Measurements from ENCODE around the gene EYA2. TPM values are rescaled to one million over a fixed set of nuclear protein-coding genes. Genes with fewer than 3 reads are reported as not detected.

EYA2 gene
- total RNA-seq, 1 donor from 2014 or later, result 1.8 TPM

DNA sequence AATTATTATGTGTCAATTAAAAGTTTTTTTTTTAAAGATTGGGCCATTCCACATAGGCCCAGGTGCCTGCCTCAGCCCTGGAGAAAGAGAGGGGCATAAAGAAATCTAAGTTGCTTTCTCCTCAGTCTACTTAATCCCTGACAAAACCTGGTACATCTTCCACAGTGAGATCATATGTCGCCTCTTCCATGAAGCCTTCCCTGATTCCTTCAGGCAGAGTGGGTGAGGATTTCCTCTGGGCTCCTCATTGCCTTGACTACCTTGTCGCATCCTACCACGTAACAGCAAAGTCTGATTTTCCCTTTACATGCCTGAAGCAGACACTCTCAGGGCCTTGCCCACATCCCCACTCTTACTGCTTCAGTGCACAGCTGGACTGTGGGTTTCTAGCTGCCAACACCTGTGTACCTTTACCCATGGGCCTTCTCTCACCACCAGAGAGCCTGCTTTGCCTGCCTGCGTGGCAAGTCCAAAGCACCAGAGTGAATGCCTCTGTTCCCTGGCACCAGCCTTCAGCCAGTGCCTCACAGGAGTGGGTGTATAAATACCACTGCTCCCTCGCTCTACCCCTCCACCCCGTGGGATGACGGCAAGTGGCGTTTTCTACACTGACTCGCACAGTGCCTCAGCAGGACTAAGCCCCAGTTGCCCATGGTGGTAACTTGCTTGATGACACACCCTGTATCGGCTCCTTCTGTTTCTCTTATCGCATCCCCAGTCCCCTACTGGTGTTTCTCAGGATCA, 68.0 kb downstream of the EYA2 start:
- H3K4me2 ChIP-seq, result no peak overlapping the region
- Mint-ChIP-seq H3K4me1 (peaks cover 24% of the 10 kb centered on the region), H3K4me3 (no peak overlapping the region), H3K36me3 (no peaks in the 10 kb centered on the region), H3K27ac (peak overlapping the region; percentile 43), H3K27me3 (ENCODE audit: insufficient read depth, low read depth) (peaks cover 14% of the 10 kb centered on the region), H3K9me3 (no peaks in the 10 kb centered on the region)
- H3K4me3 ChIP-seq, result no peak overlapping the region
- no peaks in the 10 kb centered on the region for H3K36me3 ChIP-seq
- no peaks in the 10 kb centered on the region for H3K27me3 ChIP-seq
- H3K27ac ChIP-seq, result no peak overlapping the region
- H4K20me1 ChIP-seq (ENCODE audit: low read depth), result no peaks in the 10 kb centered on the region
- H3K4me1 ChIP-seq, result peaks cover 8% of the 10 kb centered on the region
- TF ChIP-seq EZH2 (IDR thresholded peaks at IDR 0.05), result no peak
- TF ChIP-seq, protein P1, sequence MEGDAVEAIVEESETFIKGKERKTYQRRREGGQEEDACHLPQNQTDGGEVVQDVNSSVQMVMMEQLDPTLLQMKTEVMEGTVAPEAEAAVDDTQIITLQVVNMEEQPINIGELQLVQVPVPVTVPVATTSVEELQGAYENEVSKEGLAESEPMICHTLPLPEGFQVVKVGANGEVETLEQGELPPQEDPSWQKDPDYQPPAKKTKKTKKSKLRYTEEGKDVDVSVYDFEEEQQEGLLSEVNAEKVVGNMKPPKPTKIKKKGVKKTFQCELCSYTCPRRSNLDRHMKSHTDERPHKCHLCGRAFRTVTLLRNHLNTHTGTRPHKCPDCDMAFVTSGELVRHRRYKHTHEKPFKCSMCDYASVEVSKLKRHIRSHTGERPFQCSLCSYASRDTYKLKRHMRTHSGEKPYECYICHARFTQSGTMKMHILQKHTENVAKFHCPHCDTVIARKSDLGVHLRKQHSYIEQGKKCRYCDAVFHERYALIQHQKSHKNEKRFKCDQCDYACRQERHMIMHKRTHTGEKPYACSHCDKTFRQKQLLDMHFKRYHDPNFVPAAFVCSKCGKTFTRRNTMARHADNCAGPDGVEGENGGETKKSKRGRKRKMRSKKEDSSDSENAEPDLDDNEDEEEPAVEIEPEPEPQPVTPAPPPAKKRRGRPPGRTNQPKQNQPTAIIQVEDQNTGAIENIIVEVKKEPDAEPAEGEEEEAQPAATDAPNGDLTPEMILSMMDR (IDR thresholded peaks at IDR 0.05), result no peak
- TF ChIP-seq EZH2phosphoT487 (IDR thresholded peaks at IDR 0.05), result no peak
- no peak overlapping the region for H2AFZ ChIP-seq (replicated peaks)
- H3K9ac ChIP-seq, result no peak overlapping the region
- no peaks in the 10 kb centered on the region for H3K79me2 ChIP-seq (ENCODE audit: low read depth)
- H3F3A ChIP-seq (ENCODE audit: low read depth), result no peaks in the 10 kb centered on the region
- no peak for DNase-seq (ENCODE audit: low spot score)
- no peaks in the 10 kb centered on the region for H3K9me3 ChIP-seq (ENCODE audit: low read depth)

DNA sequence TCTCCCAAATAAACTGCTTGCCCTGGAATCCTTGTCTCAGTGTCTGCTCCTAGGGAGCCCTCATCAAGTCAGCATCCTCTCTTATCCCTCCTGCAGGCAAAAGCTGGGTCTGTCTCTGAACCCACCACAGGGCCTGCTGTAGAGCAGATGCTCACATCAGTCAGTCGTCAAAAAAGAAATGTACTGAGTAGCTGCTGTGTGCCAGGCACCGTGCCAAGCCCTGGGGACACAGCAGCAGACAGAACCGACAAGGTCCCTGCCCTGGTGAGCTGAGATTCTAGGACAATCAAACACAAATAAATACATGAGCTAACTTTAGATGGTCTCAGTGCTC, 68.5 kb downstream of the EYA2 start:
- no peaks in the 10 kb centered on the region for H3F3A ChIP-seq (ENCODE audit: low read depth)
- H3K9ac ChIP-seq, result no peak overlapping the region
- H3K27ac ChIP-seq, result no peak overlapping the region
- TF ChIP-seq, protein P1 (IDR thresholded peaks at IDR 0.05), result no peak
- no peak for TF ChIP-seq EZH2 (IDR thresholded peaks at IDR 0.05)
- TF ChIP-seq EZH2phosphoT487 (IDR thresholded peaks at IDR 0.05), result no peak
- H3K36me3 Mint-ChIP-seq, result no peaks in the 10 kb centered on the region
- H3K27ac Mint-ChIP-seq, result peak overlapping the region; percentile 43
- H3K9me3 ChIP-seq (ENCODE audit: low read depth), result no peaks in the 10 kb centered on the region
- no peak overlapping the region for H3K4me2 ChIP-seq
- H3K4me1 ChIP-seq, result peaks cover 8% of the 10 kb centered on the region
- H2AFZ ChIP-seq (replicated peaks), result no peak overlapping the region
- no peaks in the 10 kb centered on the region for H4K20me1 ChIP-seq (ENCODE audit: low read depth)
- H3K79me2 ChIP-seq (ENCODE audit: low read depth), result no peaks in the 10 kb centered on the region
- H3K4me3 ChIP-seq, result no peak overlapping the region
- H3K4me1 Mint-ChIP-seq, result peaks cover 24% of the 10 kb centered on the region
- no peaks in the 10 kb centered on the region for H3K36me3 ChIP-seq
- no peak for DNase-seq (ENCODE audit: low spot score)
- no peaks in the 10 kb centered on the region for H3K27me3 ChIP-seq
- peaks cover 10% of the 10 kb centered on the region for H3K27me3 Mint-ChIP-seq (ENCODE audit: insufficient read depth, low read depth)
- H3K9me3 Mint-ChIP-seq, result no peaks in the 10 kb centered on the region
- H3K4me3 Mint-ChIP-seq, result no peak overlapping the region

DNA sequence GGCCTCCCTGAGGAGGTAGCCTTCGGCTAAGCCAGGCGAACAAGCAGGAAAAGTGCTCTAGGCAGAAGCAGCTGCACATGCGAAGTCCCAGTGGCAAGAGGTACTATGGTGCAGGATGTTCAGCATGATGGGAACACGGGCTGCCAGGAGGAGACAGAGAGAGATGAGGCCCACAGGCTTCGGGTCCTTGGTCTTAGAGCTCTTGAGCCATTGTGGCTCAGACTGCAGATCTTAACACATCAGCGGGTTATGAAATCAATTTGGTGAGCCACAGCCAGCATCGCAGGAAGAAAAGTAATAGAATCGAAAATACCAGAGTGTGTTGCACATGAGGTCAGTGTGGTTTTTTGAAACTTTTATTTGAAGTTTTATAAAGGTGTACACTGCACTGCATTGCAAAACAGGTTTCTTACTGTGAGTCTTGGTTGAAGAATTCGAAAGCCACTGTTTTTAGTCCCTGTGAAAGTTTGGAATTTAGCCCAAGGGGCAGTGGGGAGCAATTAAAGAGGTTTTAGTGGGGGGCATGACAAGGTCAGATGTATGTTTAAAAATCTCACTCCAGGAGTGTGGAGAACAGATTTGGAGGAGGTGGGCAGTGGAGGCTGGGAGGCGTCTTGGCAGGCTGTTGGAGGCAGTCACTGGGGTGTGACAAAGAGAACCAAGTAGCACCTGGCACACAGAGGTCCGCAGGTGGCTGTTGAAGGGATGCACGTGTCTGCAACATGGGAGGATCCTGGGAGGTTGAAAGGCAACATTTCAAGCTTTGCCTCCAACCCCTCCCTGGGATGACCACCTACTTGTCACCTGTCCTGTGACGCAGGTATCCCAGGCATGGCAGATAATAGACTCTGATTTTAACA, 69.3 kb downstream of the EYA2 start:
- Histone ChIP-seq H3K4me3 (no peak overlapping the region), H3K4me1 (peaks cover 8% of the 10 kb centered on the region), H3K79me2 (ENCODE audit: low read depth) (no peaks in the 10 kb centered on the region), H3K9me3 (ENCODE audit: low read depth) (no peaks in the 10 kb centered on the region), H3K27me3 (no peaks in the 10 kb centered on the region), H4K20me1 (ENCODE audit: low read depth) (no peaks in the 10 kb centered on the region), H3K9ac (no peak overlapping the region), H3K4me2 (no peak overlapping the region), H2AFZ (replicated peaks) (no peak overlapping the region), H3F3A (ENCODE audit: low read depth) (no peaks in the 10 kb centered on the region), H3K27ac (no peak overlapping the region), H3K36me3 (no peaks in the 10 kb centered on the region)
- H3K27me3 Mint-ChIP-seq (ENCODE audit: insufficient read depth, low read depth), result peaks cover 9% of the 10 kb centered on the region
- TF ChIP-seq EZH2 (IDR thresholded peaks at IDR 0.05) (no peak), EZH2phosphoT487 (IDR thresholded peaks at IDR 0.05) (no peak)
- TF ChIP-seq, protein P1 (IDR thresholded peaks at IDR 0.05), result no peak
- no peaks in the 10 kb centered on the region for H3K36me3 Mint-ChIP-seq
- no peak overlapping the region for H3K4me3 Mint-ChIP-seq
- H3K27ac Mint-ChIP-seq, result peak overlapping the region; percentile 75
- H3K9me3 Mint-ChIP-seq, result no peaks in the 10 kb centered on the region
- no peak for DNase-seq (ENCODE audit: low spot score)
- H3K4me1 Mint-ChIP-seq, result peaks cover 24% of the 10 kb centered on the region
